ENCODE results near the gene TXK. TPM values are rescaled to one million over a fixed set of nuclear protein-coding genes. Genes with fewer than 3 reads are reported as not detected.

Gene TXK
- total RNA-seq, 1 donor from 2014 or later: not detected

DNA sequence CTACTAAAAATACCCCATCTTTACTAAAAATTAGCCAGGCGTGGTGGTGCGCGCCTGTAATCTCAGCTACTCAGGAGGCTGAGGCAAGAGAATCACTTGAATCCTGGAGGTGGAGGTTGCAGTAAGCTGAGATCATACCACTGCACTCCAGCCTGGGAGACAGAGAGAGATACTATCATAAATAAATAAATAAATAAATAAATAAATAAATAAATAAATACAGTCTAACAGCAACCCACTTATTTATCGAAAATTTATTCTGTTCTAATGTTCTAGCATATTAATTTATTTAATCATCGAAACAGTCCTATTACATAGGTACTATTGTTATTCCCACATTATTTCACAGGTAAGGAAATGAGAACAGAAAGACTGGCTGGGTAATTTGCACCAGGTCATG lies 18.2 kb upstream of the TXK start:
- TF ChIP-seq, protein P1, sequence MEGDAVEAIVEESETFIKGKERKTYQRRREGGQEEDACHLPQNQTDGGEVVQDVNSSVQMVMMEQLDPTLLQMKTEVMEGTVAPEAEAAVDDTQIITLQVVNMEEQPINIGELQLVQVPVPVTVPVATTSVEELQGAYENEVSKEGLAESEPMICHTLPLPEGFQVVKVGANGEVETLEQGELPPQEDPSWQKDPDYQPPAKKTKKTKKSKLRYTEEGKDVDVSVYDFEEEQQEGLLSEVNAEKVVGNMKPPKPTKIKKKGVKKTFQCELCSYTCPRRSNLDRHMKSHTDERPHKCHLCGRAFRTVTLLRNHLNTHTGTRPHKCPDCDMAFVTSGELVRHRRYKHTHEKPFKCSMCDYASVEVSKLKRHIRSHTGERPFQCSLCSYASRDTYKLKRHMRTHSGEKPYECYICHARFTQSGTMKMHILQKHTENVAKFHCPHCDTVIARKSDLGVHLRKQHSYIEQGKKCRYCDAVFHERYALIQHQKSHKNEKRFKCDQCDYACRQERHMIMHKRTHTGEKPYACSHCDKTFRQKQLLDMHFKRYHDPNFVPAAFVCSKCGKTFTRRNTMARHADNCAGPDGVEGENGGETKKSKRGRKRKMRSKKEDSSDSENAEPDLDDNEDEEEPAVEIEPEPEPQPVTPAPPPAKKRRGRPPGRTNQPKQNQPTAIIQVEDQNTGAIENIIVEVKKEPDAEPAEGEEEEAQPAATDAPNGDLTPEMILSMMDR (IDR thresholded peaks at IDR 0.05): no peak
- H3K27me3 Mint-ChIP-seq (ENCODE audit: unreplicated experiment): peaks cover 10% of the 10 kb centered on the region
- no peak for DNase-seq (ENCODE audit: extremely low spot score, unreplicated experiment)
- H3K4me3 Mint-ChIP-seq (ENCODE audit: unreplicated experiment): no peak overlapping the region
- peaks cover 2% of the 10 kb centered on the region for H3K36me3 Mint-ChIP-seq (ENCODE audit: unreplicated experiment)
- no peak overlapping the region for H3K27ac Mint-ChIP-seq (ENCODE audit: unreplicated experiment)
- peaks cover 6% of the 10 kb centered on the region for H3K4me1 Mint-ChIP-seq (ENCODE audit: unreplicated experiment)
- peaks cover 14% of the 10 kb centered on the region for H3K9me3 Mint-ChIP-seq (ENCODE audit: unreplicated experiment)

DNA sequence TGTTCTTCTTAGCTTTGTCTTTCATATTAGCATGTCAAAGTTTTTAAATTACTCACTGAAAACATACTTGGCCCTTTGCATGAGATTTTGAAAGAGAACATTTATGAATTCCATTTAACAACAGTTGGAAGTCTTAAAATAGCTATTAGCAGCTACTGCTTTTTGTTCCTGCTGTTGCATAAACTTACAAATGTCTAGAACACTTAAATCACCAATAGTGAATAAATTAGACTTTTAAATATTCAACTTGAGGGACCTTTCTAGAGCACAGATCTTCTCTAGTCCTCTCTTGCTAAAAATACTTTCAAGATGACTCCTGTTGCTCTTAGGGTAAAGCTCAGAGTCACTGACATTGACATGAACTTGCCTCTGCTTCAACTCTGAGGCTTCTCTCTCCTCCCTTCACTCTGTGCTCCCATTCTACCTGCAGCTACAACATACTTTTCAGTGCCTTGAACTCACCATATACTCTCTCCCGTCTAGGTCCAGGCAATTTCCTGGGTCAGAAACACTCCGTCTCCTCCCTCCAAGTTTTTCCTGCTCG lies 15.8 kb upstream of the TXK start:
- TF ChIP-seq, protein P1 (IDR thresholded peaks at IDR 0.05): no peak
- H3K27ac Mint-ChIP-seq (ENCODE audit: unreplicated experiment): no peak overlapping the region
- DNase-seq (ENCODE audit: extremely low spot score, unreplicated experiment): no peak
- peaks cover 10% of the 10 kb centered on the region for H3K9me3 Mint-ChIP-seq (ENCODE audit: unreplicated experiment)
- H3K27me3 Mint-ChIP-seq (ENCODE audit: unreplicated experiment): peaks cover 27% of the 10 kb centered on the region
- peaks cover 2% of the 10 kb centered on the region for H3K36me3 Mint-ChIP-seq (ENCODE audit: unreplicated experiment)
- H3K4me3 Mint-ChIP-seq (ENCODE audit: unreplicated experiment): no peak overlapping the region
- peaks cover 9% of the 10 kb centered on the region for H3K4me1 Mint-ChIP-seq (ENCODE audit: unreplicated experiment)

DNA sequence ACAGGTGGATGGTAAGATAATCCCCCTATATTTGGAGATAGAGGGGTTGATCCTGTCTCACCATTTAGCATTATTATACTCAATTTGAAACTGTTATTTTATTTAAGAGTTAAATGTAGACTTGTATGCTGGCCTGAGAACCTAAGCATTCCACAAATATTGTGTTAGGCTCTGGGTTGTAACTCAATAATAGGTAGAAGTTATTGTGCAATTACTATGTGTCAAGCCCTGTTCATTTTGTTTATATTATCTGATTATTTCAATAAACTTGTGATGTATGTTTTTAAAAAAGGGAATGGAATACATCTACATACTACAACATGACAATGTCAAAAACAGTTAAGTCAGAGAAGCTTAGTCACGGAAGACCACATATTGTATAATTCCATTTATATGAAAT lies 13.6 kb upstream of the TXK start:
- peaks cover 9% of the 10 kb centered on the region for H3K4me1 Mint-ChIP-seq (ENCODE audit: unreplicated experiment)
- TF ChIP-seq, protein P1 (IDR thresholded peaks at IDR 0.05): no peak

DNA sequence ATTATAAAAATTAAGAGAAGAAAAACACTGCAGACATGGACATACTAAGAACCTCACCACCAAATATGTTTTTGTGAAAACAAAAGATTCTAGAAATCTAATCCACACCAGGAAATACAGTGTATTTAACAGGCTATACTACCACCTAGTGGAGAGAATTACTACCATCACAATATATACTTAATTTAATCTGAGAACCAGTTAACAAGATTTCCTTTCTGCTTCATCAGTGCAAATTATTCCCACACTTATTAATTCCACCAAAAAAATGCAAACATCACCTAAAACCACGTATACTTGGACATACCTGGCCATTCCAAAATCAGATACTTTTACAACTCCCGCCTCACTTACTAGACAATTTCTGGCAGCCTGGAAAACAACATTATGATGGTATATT lies 7.0 kb upstream of the TXK start:
- no peak overlapping the region for H3K27ac Mint-ChIP-seq (ENCODE audit: unreplicated experiment)
- TF ChIP-seq, protein P1 (IDR thresholded peaks at IDR 0.05): peak; percentile 65
- no peaks in the 10 kb centered on the region for H3K36me3 Mint-ChIP-seq (ENCODE audit: unreplicated experiment)
- DNase-seq (ENCODE audit: extremely low spot score, unreplicated experiment): no peak
- peaks cover 7% of the 10 kb centered on the region for H3K4me1 Mint-ChIP-seq (ENCODE audit: unreplicated experiment)
- peaks cover 21% of the 10 kb centered on the region for H3K27me3 Mint-ChIP-seq (ENCODE audit: unreplicated experiment)
- no peak overlapping the region for H3K4me3 Mint-ChIP-seq (ENCODE audit: unreplicated experiment)
- no peaks in the 10 kb centered on the region for H3K9me3 Mint-ChIP-seq (ENCODE audit: unreplicated experiment)

More for the DNA sequence above, 13.6 kb upstream of the TXK start:
- H3K4me3 Mint-ChIP-seq (ENCODE audit: unreplicated experiment): no peak overlapping the region
- no peaks in the 10 kb centered on the region for H3K36me3 Mint-ChIP-seq (ENCODE audit: unreplicated experiment)
- DNase-seq (ENCODE audit: extremely low spot score, unreplicated experiment): no peak
- no peak overlapping the region for H3K27ac Mint-ChIP-seq (ENCODE audit: unreplicated experiment)
- no peaks in the 10 kb centered on the region for H3K9me3 Mint-ChIP-seq (ENCODE audit: unreplicated experiment)
- H3K27me3 Mint-ChIP-seq (ENCODE audit: unreplicated experiment): peaks cover 40% of the 10 kb centered on the region

DNA sequence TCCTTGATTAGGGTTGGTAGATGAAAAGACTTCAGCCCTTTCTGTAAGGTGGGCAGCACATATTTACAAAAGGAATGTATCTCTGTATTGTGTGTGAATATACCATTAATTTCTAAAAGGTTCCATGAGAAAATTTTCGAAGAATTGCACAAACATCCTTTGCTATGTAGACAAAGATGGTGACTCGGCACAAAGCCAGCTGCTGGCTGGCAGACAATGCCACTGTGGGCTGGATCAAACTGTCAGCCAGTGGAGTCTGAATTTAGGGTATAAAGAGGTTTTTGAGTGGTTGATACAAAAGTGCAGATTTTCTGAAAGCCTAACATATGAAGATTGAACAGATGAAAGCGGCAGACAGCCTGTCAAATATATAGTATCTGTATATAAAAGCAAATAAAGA lies 5.6 kb upstream of the TXK start:
- H3K27ac Mint-ChIP-seq (ENCODE audit: unreplicated experiment): no peak overlapping the region
- no peaks in the 10 kb centered on the region for H3K9me3 Mint-ChIP-seq (ENCODE audit: unreplicated experiment)
- H3K36me3 Mint-ChIP-seq (ENCODE audit: unreplicated experiment): no peaks in the 10 kb centered on the region
- TF ChIP-seq, protein P1 (IDR thresholded peaks at IDR 0.05): no peak
- DNase-seq (ENCODE audit: extremely low spot score, unreplicated experiment): no peak
- H3K4me1 Mint-ChIP-seq (ENCODE audit: unreplicated experiment): peaks cover 4% of the 10 kb centered on the region
- no peak overlapping the region for H3K4me3 Mint-ChIP-seq (ENCODE audit: unreplicated experiment)
- peaks cover 11% of the 10 kb centered on the region for H3K27me3 Mint-ChIP-seq (ENCODE audit: unreplicated experiment)
